ENCODE data around the gene EEF1A2. TPM values are rescaled to one million over a fixed set of nuclear protein-coding genes. Genes with fewer than 3 reads are reported as not detected.

EEF1A2 gene
- total and polyA plus RNA-seq, 2 experiments from 2014 or later, result 1.3 to 37.1 TPM

GRCh38 chr20:63469019-63469712 lies 29.7 kb downstream of the EEF1A2 start:
- Mint-ChIP-seq H3K27me3 (ENCODE audit: insufficient read depth, low read depth, poor library complexity) (peaks cover 18% of the 10 kb centered on the region), H3K4me3 (no peak overlapping the region), H3K36me3 (ENCODE audit: low read depth) (no peaks in the 10 kb centered on the region), H3K27ac (no peak overlapping the region), H3K9me3 (no peaks in the 10 kb centered on the region), H3K4me1 (peaks cover 31% of the 10 kb centered on the region)
- H3F3A ChIP-seq (replicated peaks; ENCODE audit: low read depth), result no peaks in the 10 kb centered on the region
- no peaks in the 10 kb centered on the region; the same call in 1 of the 2 replicates for H4K20me1 ChIP-seq (replicated peaks; ENCODE audit: insufficient read depth)
- ATAC-seq (no peak), DNase-seq (ENCODE audit: low spot score) (no peak)
- H3K36me3 ChIP-seq (ENCODE audit: insufficient read depth), result no peaks in the 10 kb centered on the region
- no peak overlapping the region for H3K4me2 ChIP-seq
- no peak overlapping the region for H3K4me3 ChIP-seq
- no peak overlapping the region for H2AFZ ChIP-seq
- H3K4me1 ChIP-seq (ENCODE audit: insufficient read depth), result peaks cover 7% of the 10 kb centered on the region; the same call in 1 of the 2 replicates
- no peaks in the 10 kb centered on the region for H3K27me3 ChIP-seq (ENCODE audit: insufficient read depth)
- TF ChIP-seq REST (IDR thresholded peaks at IDR 0.05; ENCODE audit: unreplicated experiment) (no peak), NANOG (IDR thresholded peaks at IDR 0.05; ENCODE audit: borderline replicate concordance) (no peak)
- H3K79me2 ChIP-seq (replicated peaks; ENCODE audit: insufficient read depth), result peaks cover 69% of the 10 kb centered on the region
- no peaks in the 10 kb centered on the region for H3K9me2 ChIP-seq (ENCODE audit: insufficient read depth)
- H3K27ac ChIP-seq (ENCODE audit: low read depth), result no peak overlapping the region

GRCh38 chr20:63468421-63468820 lies 30.5 kb downstream of the EEF1A2 start:
- no peak overlapping the region for H2AFZ ChIP-seq
- no peaks in the 10 kb centered on the region for H3K27me3 ChIP-seq (ENCODE audit: insufficient read depth)
- H3K36me3 ChIP-seq (ENCODE audit: insufficient read depth), result no peaks in the 10 kb centered on the region
- no peak overlapping the region for H3K27ac Mint-ChIP-seq
- no peaks in the 10 kb centered on the region for H3K9me3 Mint-ChIP-seq
- H3K79me2 ChIP-seq (replicated peaks; ENCODE audit: insufficient read depth), result peaks cover 77% of the 10 kb centered on the region
- no peak overlapping the region for H3K4me2 ChIP-seq
- no peak for TF ChIP-seq EZH2phosphoT487 (IDR thresholded peaks at IDR 0.05; ENCODE audit: unreplicated experiment)
- TF ChIP-seq ZNF462 (CRISPR knock-in tag; IDR thresholded peaks at IDR 0.05), result no peak
- TF ChIP-seq STAT1 (IDR thresholded peaks at IDR 0.05; ENCODE audit: unreplicated experiment), result no peak
- no peak for TF ChIP-seq ZNF114 (CRISPR knock-in tag; IDR thresholded peaks at IDR 0.05)
- no peak for TF ChIP-seq CREB1 (CRISPR knock-in tag; IDR thresholded peaks at IDR 0.05; ENCODE audit: low read depth)
- TF ChIP-seq NANOG (IDR thresholded peaks at IDR 0.05; ENCODE audit: borderline replicate concordance), result no peak
- H3K4me3 Mint-ChIP-seq, result no peak overlapping the region
- no peaks in the 10 kb centered on the region for H3K9me2 ChIP-seq (ENCODE audit: insufficient read depth)
- peaks cover 7% of the 10 kb centered on the region; the same call in 1 of the 2 replicates for H3K4me1 ChIP-seq (ENCODE audit: insufficient read depth)
- ATAC-seq (no peak), DNase-seq (ENCODE audit: low spot score) (no peak)
- peaks cover 15% of the 10 kb centered on the region for H3K27me3 Mint-ChIP-seq (ENCODE audit: insufficient read depth, low read depth, poor library complexity)
- peaks cover 31% of the 10 kb centered on the region for H3K4me1 Mint-ChIP-seq
- H4K20me1 ChIP-seq (replicated peaks; ENCODE audit: insufficient read depth), result no peaks in the 10 kb centered on the region; the same call in none of the 2 replicates
- H3K27ac ChIP-seq (ENCODE audit: low read depth), result no peak overlapping the region
- H3K4me3 ChIP-seq, result no peak overlapping the region
- no peaks in the 10 kb centered on the region for H3K36me3 Mint-ChIP-seq (ENCODE audit: low read depth)
- no peaks in the 10 kb centered on the region for H3F3A ChIP-seq (replicated peaks; ENCODE audit: low read depth)

Data from GM23338 (cell line).